Left hindlimb (tissue), 1 donor: ENCODE results near the gene MCC.
"Not testable (repeated sequence)": the region's sequence is repeated elsewhere in the genome, so short reads cannot be mapped to it uniquely, and the experiment has no call there.

ENCODE experiments used
- DNase-seq: peaks from one replicate; pipeline ENCODE4 v3.0.0-alpha.2; 2018

MCC gene

DNA sequence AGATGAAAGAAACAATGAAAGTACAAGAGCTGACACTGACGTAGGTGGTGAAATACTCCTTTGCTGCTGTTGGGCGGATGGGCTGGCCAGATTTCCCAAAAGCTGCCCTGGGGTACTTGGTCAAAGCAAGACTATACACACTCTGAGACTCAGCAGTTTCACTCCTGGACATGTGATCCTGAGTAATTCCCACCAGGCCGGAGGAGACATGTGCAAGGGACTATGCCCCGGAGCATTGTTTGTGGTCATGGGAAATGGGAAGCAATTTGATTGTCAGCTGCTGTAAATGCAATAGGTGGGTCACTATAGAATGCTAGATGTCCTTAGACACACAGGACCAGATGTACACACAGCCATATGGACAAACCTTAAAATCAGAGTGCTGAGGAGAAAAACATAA lies 395.6 kb downstream of the MCC start:
- no peak for DNase-seq

GRCh38 chr5:113091622-113092021 lies 396.6 kb downstream of the MCC start:
- no peak for DNase-seq

DNA sequence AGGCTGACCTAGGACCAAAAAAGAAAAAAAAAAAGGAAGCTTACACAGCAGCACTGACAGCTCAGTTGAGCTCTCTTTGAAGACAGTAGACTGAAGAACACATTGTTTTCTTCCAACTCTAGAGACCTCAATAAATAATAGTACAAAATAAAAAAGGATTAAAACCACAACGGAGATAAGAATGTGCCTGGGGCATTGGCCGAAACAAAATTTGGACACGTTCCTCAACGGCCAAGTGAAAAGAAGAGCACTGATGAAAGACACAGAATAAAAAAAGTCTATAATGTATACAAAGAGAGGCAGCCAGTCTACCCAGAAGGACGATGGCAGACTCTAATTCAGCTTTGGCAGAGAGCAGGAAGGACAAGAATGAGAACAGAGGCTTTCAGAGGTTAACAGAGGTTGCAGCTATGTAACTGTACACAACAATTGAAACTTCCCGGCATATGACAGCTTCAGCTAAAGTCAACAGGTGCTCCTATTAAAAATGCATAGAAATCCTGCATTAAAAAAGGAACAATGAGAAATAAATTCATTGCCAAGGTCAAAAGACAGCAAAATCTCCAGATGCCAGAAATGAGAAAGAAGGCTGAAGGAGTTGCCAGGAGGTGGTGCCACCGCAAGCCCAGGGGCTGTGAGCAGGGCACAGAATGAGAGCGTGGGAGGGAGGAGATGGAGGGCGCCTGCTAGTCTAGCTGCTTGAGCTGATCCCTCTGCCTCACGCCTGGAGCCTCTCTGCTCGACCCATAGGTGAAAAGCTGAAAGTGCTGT lies 397.7 kb downstream of the MCC start:
- no peak for DNase-seq

- no peak for DNase-seq
Measured at GRCh38 chr5:113089653-113090335, 398.5 kb downstream of the MCC start.

- no peak for DNase-seq
Measured at GRCh38 chr5:113087976-113088514, 400.2 kb downstream of the MCC start.

DNA sequence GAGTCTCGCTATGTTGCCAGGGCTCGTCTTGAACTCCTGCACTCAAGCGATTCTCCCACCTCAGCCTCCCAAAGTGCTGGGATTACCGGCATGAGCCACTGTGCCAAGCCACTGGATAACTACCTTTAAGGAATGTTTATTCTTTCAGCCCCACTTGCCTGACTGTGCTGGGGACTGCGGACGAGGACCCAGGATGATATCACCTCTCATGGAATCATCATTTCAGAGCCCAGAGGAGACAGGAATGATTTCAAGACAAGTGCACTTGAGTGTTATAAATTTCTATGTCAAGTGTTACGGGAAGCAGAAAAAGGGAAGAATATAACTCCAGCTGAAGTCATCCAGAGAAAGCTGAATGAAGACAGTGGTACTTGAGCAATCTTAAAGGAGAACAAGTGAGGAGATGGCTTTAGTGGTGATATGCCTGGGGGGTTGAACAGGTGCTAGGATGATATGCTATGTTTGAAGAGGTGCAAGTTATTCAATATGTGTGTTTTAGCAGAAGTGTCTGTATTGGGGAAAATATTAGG lies 402.3 kb downstream of the MCC start:
- no peak for DNase-seq

GRCh38 chr5:113085084-113085414 lies 403.2 kb downstream of the MCC start:
- DNase-seq = no peak

DNA sequence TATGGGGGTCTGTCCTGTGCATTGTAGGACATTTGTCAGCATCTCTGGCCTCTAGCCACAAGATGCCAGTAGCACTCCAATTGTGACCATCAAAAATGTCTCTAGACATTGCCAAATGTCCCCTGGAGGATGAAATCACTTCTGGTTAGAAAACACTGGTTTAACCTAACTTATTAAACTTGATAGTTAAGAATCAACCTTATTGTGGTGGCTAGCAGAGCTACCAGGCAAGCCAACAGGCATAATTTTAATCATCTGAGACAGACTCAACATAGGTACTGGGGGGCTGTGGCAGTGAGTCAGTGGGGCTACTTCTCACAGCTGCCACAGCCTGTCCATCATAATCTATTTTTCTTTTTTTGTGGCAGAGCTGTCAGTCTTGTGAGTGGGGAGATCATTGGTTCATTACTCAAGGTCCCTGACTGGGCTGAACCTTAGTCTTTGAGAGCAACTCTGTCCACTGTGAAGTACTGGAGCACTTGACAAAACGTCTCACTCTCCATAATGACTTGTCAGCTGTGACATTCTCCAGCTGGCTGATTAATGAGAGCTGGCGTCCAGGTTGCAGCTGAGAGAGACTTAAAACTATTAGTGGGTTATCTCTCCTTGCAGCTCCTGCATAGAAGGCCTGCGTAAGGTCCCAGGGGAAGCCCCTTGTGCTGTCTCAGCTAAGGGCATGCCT lies 403.7 kb downstream of the MCC start:
- DNase-seq = no peak

- no peak for DNase-seq
Measured at GRCh38 chr5:113083481-113083880, 404.8 kb downstream of the MCC start.

DNA sequence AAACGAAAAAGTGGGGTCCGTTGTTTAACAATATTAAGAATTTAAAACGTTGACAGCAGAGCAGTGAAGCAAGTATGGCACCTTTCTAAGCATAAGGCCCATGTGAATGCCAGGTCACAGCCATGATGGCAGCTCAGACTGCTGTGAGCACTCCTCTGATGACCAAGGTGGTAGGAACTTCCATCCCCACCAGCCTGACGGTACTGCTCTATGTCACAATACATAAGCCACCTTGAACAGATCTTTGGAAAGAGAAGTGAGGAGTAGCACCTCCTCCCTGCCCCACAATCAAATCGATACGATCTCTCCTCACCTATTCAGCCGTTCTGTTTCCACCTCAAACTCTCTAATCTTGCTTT lies 405.7 kb downstream of the MCC start:
- no peak for DNase-seq

DNA sequence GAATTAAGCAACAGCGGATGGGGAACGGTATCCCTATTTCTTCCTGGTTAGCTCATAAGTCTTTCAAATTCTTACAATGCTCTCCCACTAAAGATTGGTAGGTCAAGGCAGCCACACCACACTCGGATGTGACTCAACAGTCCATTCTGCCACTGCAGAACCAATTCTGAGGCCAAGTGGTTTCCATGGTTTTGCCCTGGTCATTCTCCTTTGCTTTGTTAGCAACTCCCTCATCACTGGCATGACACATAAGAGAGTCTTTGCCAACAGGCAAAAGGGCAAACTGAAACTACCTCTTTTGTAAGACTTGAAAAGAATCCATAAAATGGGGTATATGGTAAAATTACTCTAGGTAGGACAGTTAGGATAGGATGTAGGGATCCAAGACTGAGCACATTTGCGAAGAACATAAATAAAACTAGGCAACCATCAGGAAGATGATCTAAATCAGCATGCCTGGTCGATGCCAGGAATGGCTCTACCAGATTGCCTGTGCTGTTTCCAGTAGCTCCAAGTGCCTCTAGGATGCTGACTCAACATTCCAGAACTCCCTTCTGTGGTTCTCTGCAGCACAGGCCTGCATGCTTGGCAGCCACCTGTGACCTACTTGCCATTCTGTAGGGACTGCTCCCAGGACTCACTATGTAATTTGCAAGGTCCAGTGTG lies 406.2 kb downstream of the MCC start:
- no peak for DNase-seq

- no peak for DNase-seq
Measured at GRCh38 chr5:113081091-113081839, 407.0 kb downstream of the MCC start.

DNA sequence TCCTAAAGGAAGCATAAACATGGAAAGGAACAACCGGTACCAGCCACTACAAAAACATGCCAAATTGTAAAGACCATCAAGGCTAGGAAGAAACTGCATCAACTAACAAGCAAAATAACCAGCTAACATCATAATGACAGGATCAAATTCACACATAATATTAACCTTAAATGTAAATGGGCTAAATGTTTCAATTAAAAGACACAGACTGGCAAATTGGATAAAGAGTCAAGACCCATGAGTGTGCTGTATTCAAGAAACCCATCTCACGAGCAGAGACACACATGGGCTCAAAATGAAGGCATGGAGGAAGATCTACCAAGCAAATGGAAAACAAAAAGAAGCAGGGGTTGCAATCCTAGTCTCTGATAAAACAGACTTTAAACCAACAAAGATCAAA lies 411.6 kb downstream of the MCC start:
- not testable (repeated sequence) for DNase-seq

- DNase-seq = no peak
Measured at GRCh38 chr5:113075019-113075418, 413.2 kb downstream of the MCC start.

DNA sequence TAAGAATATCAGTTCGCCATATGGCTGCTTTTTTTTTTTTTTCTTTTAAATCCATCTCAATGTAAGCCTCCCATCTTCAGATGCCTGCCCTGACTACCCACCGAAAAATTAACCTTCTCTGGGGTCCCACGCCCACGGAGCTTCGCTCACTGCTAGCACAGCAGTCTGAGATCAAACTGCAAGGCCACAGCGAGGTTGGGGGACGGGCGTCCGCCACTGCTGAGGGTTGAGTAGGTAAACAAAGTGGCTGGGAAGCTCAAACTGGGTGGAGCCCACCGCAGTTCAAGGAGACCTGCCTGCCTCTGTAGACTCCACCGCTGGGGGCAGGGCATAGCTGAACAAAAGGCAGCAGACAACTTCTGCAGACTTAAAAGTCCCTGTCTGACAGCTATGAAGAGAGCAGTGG lies 414.6 kb downstream of the MCC start:
- DNase-seq = not testable (repeated sequence)

DNA sequence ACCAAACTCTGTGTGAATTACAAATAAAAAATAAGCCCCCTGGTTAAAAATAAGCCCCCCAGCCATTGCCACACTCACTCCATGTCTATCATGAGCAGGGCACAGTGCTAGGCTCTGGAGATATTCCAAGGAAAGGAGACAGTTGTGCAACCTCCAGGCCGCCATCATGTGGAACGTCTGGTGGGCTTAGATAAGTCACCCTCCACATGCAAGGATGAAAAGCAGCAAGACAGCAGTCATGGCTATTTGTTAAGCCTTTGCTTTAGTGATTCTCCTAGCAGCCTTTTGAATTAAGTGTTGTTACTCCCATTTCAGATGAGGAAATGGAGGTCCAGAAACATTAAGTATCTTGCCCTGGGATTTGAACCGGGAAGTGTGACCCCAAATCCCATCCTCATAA lies 416.9 kb downstream of the MCC start:
- no peak for DNase-seq

- DNase-seq = no peak
Measured at GRCh38 chr5:113070901-113071300, 417.4 kb downstream of the MCC start.

- DNase-seq = no peak
Measured at GRCh38 chr5:113068559-113068958, 419.7 kb downstream of the MCC start.

GRCh38 chr5:113067635-113068344 lies 420.5 kb downstream of the MCC start:
- DNase-seq = no peak

GRCh38 chr5:113065626-113066025 lies 422.6 kb downstream of the MCC start:
- no peak for DNase-seq

GRCh38 chr5:113064806-113065205 lies 423.4 kb downstream of the MCC start:
- DNase-seq = no peak

GRCh38 chr5:113063927-113064326 lies 424.3 kb downstream of the MCC start:
- DNase-seq = no peak
